GM12878 (cell line): ENCODE data around the gene PTGES2. TPM values are rescaled to one million over a fixed set of nuclear protein-coding genes. Genes with fewer than 3 reads are reported as not detected.

ENCODE experiments used
- ATAC-seq: fragments of 200-7000 bp; cut with Tn5 transposase; 3 replicates; pipeline ENCODE4 v1.9.1; 2020; ENCODE audit warnings: mild to moderate bottlenecking, moderate library complexity
- BruUV-seq: library from RNA; stranded (reverse); fragments of 400-500 nt; replicated peaks from 2 replicates; lab custom pipeline; 2021; lab: Mats Ljungman, UMichigan
- CTCF ChIA-PET: fragments of 300-600 bp; sonication (Branson Sonifier 250); formaldehyde crosslinking; extraction: SDS; loops from one replicate; lab custom pipeline; 2021; ENCODE audit warnings: inconsistent platforms; lab: Yijun Ruan, JAX
- POLR2A ChIA-PET: fragments of 350-600 bp; formaldehyde crosslinking; extraction: SDS; loops from one replicate; lab custom pipeline; 2021; ENCODE audit warnings: inconsistent platforms; lab: Charles Lee
- RAD21 ChIA-PET: fragments of 300-600 bp; sonication (Branson Sonifier 250); formaldehyde crosslinking; loops from one replicate; lab custom pipeline; 2023; ENCODE audit warnings: antibody characterized with exemption; ENCODE audit not compliant: unreplicated experiment; lab: Charles Lee
- SMC1A ChIA-PET: fragments of 300-600 bp; sonication (Branson Sonifier 250); formaldehyde crosslinking; loops from one replicate; lab custom pipeline; 2023; ENCODE audit not compliant: unreplicated experiment, uncharacterized antibody; lab: Charles Lee
- DNase-seq: peaks from one replicate; pipeline ENCODE4 v3.0.0-alpha.2; 2011; ENCODE audit warnings: low read depth, low spot score
- FAIRE-seq: peaks from 3 replicates; lab custom pipeline; 2011; peaks lifted over from hg19 to GRCh38; lab: Jason Lieb, UNC
- H2AFZ ChIP-seq: 2 replicates; pipeline ENCODE4 v1.6.0; 2011; ENCODE audit warnings: low read depth, low read length, control low read depth; ENCODE audit not compliant: control insufficient read depth
- H3K27ac ChIP-seq: 2 replicates; pipeline ENCODE4 v1.5.1; 2011; ENCODE audit warnings: control low read depth; ENCODE audit not compliant: control insufficient read depth, insufficient read depth
- H3K27me3 ChIP-seq, 2 experiments: replicated peaks in 1 of 2; 2 replicates each; pipeline versions ENCODE4 v1.6.0 to v1.6.1; 2011; ENCODE audit warnings: low read length in 1 of 2; ENCODE audit not compliant: control insufficient read depth in 2 of 2, insufficient read depth in 2 of 2
- H3K36me3 ChIP-seq, 2 experiments: 2 replicates each; pipeline ENCODE4 v1.5.1; 2011; ENCODE audit warnings: low read length in 1 of 2; ENCODE audit not compliant: control insufficient read depth in 2 of 2, insufficient read depth in 2 of 2
- H3K4me1 ChIP-seq: 2 replicates; pipeline ENCODE4 v1.6.1; 2011; ENCODE audit warnings: mild to moderate bottlenecking, low read length, moderate library complexity, mixed read lengths; ENCODE audit not compliant: control insufficient read depth, insufficient read depth
- H3K4me2 ChIP-seq: 2 replicates; pipeline ENCODE4 v1.6.0; 2011; ENCODE audit warnings: control low read depth; ENCODE audit not compliant: control insufficient read depth, insufficient read depth
- H3K4me3 ChIP-seq: fragments of 200-600 bp; sonication (generic); 2 replicates; pipeline ENCODE4 v1.5.1; 2016
- H3K79me2 ChIP-seq: 2 replicates; pipeline ENCODE4 v1.6.0; 2011; ENCODE audit warnings: low read length; ENCODE audit not compliant: control insufficient read depth, insufficient read depth
- H3K9ac ChIP-seq: 2 replicates; pipeline ENCODE4 v1.8.0; 2011; ENCODE audit warnings: low read length, control low read depth, mixed read lengths; ENCODE audit not compliant: control insufficient read depth, insufficient read depth
- H3K9me3 ChIP-seq: replicated peaks from 3 replicates; pipeline ENCODE4 v1.5.1; 2011; ENCODE audit warnings: mild to moderate bottlenecking, low read length; ENCODE audit not compliant: control insufficient read depth, insufficient read depth
- H4K20me1 ChIP-seq: 2 replicates; pipeline ENCODE4 v1.6.0; 2011; ENCODE audit not compliant: control insufficient read depth, insufficient read depth
- BCLAF1 ChIP-seq: fragments of 450-650 bp; IDR thresholded peaks from 2 replicates; pipeline ENCODE4 v1.6.1; 2017; ENCODE audit warnings: antibody characterized with exemption, mild to moderate bottlenecking, moderate library complexity
- CHD4 ChIP-seq: fragments of 200-600 bp; sonication (generic); IDR thresholded peaks from 2 replicates; pipeline ENCODE4 v1.6.1; 2016; ENCODE audit warnings: mild to moderate bottlenecking
- DPF2 ChIP-seq: fragments of 450-650 bp; IDR thresholded peaks from 2 replicates; pipeline ENCODE4 v1.6.1; 2017; ENCODE audit warnings: mild to moderate bottlenecking
- E2F8 ChIP-seq: fragments of 450-650 bp; IDR thresholded peaks from 2 replicates; pipeline ENCODE4 v1.6.1; 2018; ENCODE audit warnings: mild to moderate bottlenecking, low read depth, moderate library complexity; ENCODE audit not compliant: partially characterized antibody
- EZH2 ChIP-seq: IDR thresholded peaks from 2 replicates; pipeline ENCODE4 v1.6.1; 2012; ENCODE audit warnings: low read depth, mild to moderate bottlenecking, control low read depth, inconsistent platforms, low read length, borderline replicate concordance; ENCODE audit not compliant: control insufficient read depth
- FOS ChIP-seq: IDR thresholded peaks from 3 replicates; pipeline ENCODE4 v1.6.1; 2011; ENCODE audit warnings: borderline replicate concordance; ENCODE audit not compliant: insufficient read length; ENCODE audit errors: extremely low read depth
- GABPA ChIP-seq: IDR thresholded peaks from 2 replicates; pipeline ENCODE4 v1.6.1; 2014; ENCODE audit warnings: antibody characterized with exemption, low read depth, mild to moderate bottlenecking, inconsistent platforms
- GATAD2B ChIP-seq: fragments of 450-650 bp; conservative IDR thresholded peaks from 2 replicates; pipeline ENCODE4 v1.6.1; 2017; ENCODE audit warnings: low read depth, mild to moderate bottlenecking, moderate library complexity
- KAT2A ChIP-seq: conservative IDR thresholded peaks from 2 replicates; pipeline ENCODE4 v1.6.1; 2011; ENCODE audit warnings: low read depth, low read length; ENCODE audit not compliant: control insufficient read depth
- MTA3 ChIP-seq: IDR thresholded peaks from 2 replicates; pipeline ENCODE4 v1.6.1; 2012; ENCODE audit warnings: low read length, inconsistent platforms, borderline replicate concordance
- MYB ChIP-seq: fragments of 150-350 bp; IDR thresholded peaks from 2 replicates; pipeline ENCODE4 v1.6.1; 2014; ENCODE audit warnings: mild to moderate bottlenecking, low read depth, low read length, borderline replicate concordance
- NFXL1 ChIP-seq: fragments of 450-650 bp; IDR thresholded peaks from 2 replicates; pipeline ENCODE4 v1.6.1; 2017; ENCODE audit warnings: antibody characterized with exemption, mild to moderate bottlenecking, borderline replicate concordance
- NRF1 ChIP-seq: conservative IDR thresholded peaks from 2 replicates; pipeline ENCODE4 v1.6.1; 2011; ENCODE audit warnings: mild to moderate bottlenecking, low read depth, low read length, improper control_type of control experiment
- SUPT20H ChIP-seq: IDR thresholded peaks from 2 replicates; pipeline ENCODE4 v1.6.1; 2011; ENCODE audit warnings: low read depth, mild to moderate bottlenecking, low read length, moderate library complexity, borderline replicate concordance; ENCODE audit not compliant: control insufficient read depth
- ZBTB40 ChIP-seq: fragments of 450-650 bp; IDR thresholded peaks from 2 replicates; pipeline ENCODE4 v1.6.1; 2016; ENCODE audit warnings: mild to moderate bottlenecking, moderate library complexity, borderline replicate concordance
- WGBS: methylation state at CpG from one replicate; pipeline ENCODE4 v1.1.6; 2016; ENCODE audit warnings: low lambda C conversion rate; ENCODE audit not compliant: insufficient replicate concordance, insufficient coverage; ENCODE audit errors: missing lambda C conversion rate; 5-methylcytosine and 5-hydroxymethylcytosine counted together
- in situ Hi-C: fragments of 300-500 bp; cut with MboI; formaldehyde crosslinking; loops from 9 replicates; pipeline ENCODE4 v1.14.3; 2018; ENCODE audit warnings: mixed read lengths
- intact Hi-C: fragments of 100-400 bp; cut with micrococcal nuclease; formaldehyde crosslinking; loops from one replicate; pipeline ENCODE4 v1.14.2; 2022; ENCODE audit not compliant: unreplicated experiment
- polyA plus RNA-seq, 11 experiments: library from polyadenylated mRNA; depleted of rRNA in 4 of 11; unstranded in 6 of 11; stranded (reverse) in 5 of 11; fragments of >200 nt; fragmentation: Nextera tagmentation in 4 of 11; fragmentation: Illumina TruSeq in 1 of 11; extraction: Ambion mirVana in 4 of 11; extraction: Trizol in 1 of 11; gene quantifications; 1 replicate in 1 of 11; 2 replicates in 10 of 11; pipeline versions ENCODE4 v1.2.1 to v1.2.3, GENCODE V29; 2011 to 2016; ENCODE audit warnings: inconsistent platforms in 2 of 11, missing spikeins in 2 of 11, low read depth in 1 of 11
- total RNA-seq, 4 experiments: library from RNA; depleted of rRNA in 3 of 4; stranded (reverse); fragments of >200 nt in 3 of 4; fragmentation: Illumina TruSeq in 1 of 4; extraction: Trizol in 1 of 4; gene quantifications; 2 replicates each; pipeline versions ENCODE4 v1.2.1 to v1.2.3, GENCODE V29; 2013 to 2021

The PTGES2 gene
- total and polyA plus RNA-seq, 10 of the 15 experiments (the other 5 are each of a cell fraction or from before 2014, with no cell fraction given) = 2.1 to 141 (median 99.1) TPM

GRCh38 chr9:128089299-128089698 is 38.2 kb downstream of the PTGES2 start:
- CTCF ChIA-PET = interaction anchor here (0.6 to 2.6 kb wide), 4 partner anchors 28 to 522 kb away, joined by 3 to 19 read pairs (median 4); no protein-coding TSS in a partner anchor
- peaks cover 0 to 8% of the 10 kb centered on the region in 2 experiments; a peak in 2 of 4 replicates for H3K36me3 ChIP-seq
- peaks cover 15% of the 10 kb centered on the region for H3K4me1 ChIP-seq
- RAD21 ChIA-PET = no interaction called here
- FAIRE-seq (no peak), ATAC-seq (no peak), DNase-seq (no peak)
- no peaks in the 10 kb centered on the region for H3K27me3 ChIP-seq
- BruUV-seq = no TSS peak
- H3K4me3 ChIP-seq = no peak overlapping the region
- no peaks in the 10 kb centered on the region for H4K20me1 ChIP-seq
- in situ Hi-C loops (no loop called here), intact Hi-C loops (no loop called here)
- no CpG with 5 or more reads among the region's 1 CpG for WGBS
- H3K9me3 ChIP-seq = no peaks in the 10 kb centered on the region
- SMC1A ChIA-PET = interaction anchor here (1.4 kb wide), 1 partner anchor 17 kb away, joined by 4 read pairs; no protein-coding TSS in a partner anchor
- H3K4me2 ChIP-seq = no peak overlapping the region
- H3K79me2 ChIP-seq = peaks cover 19% of the 10 kb centered on the region
- POLR2A ChIA-PET = interaction anchor here (1.0 to 1.3 kb wide), 2 partner anchors 9 to 14 kb away, joined by 3 to 4 read pairs; no protein-coding TSS in a partner anchor
- no peak overlapping the region for H3K9ac ChIP-seq
- H2AFZ ChIP-seq = no peak overlapping the region
- H3K27ac ChIP-seq = no peak overlapping the region
- TF ChIP-seq NFXL1 = no peak
- TF ChIP-seq E2F8 = no peak
- no peak for TF ChIP-seq KAT2A
- no peak for TF ChIP-seq CHD4
- TF ChIP-seq NRF1 = no peak
- TF ChIP-seq GATAD2B = no peak
- no peak for TF ChIP-seq EZH2
- TF ChIP-seq GABPA = no peak
- TF ChIP-seq BCLAF1 = no peak
- TF ChIP-seq FOS = no peak
- no peak for TF ChIP-seq MYB
- TF ChIP-seq MTA3 = no peak
- no peak for TF ChIP-seq ZBTB40
- no peak for TF ChIP-seq DPF2
- no peak for TF ChIP-seq SUPT20H
